Activated gamma-delta T cell (primary cell): ENCODE data around the gene ATP6V1E1.

Experiments
- DNase-seq: peaks from one replicate; lab custom pipeline; 2025; lab: John Stamatoyannopoulos, UW

The ATP6V1E1 gene

GRCh38 chr22:17542452-17542851, 86.1 kb downstream of the ATP6V1E1 start:
- DNase-seq = no peak
